OCI-LY7 (cell line): ENCODE results near the gene RNF11.

Source experiments
- EZH2phosphoT487 ChIP-seq: fragments of 200-600 bp; sonication (generic); IDR thresholded peaks from 2 replicates; pipeline ENCODE4 v1.6.1; 2018; ENCODE audit warnings: low read depth, borderline replicate concordance, mild to moderate bottlenecking, mixed run types, antibody characterized with exemption, low read length, moderate library complexity, mixed read lengths
- TF ChIP-seq, protein P1 (sequence below): fragments of 200-600 bp; sonication (generic); conservative IDR thresholded peaks from 2 replicates; pipeline ENCODE4 v1.5.1; 2014; ENCODE audit warnings: mild to moderate bottlenecking, antibody characterized with exemption, low read length, moderate library complexity, mixed read lengths

DNA sequence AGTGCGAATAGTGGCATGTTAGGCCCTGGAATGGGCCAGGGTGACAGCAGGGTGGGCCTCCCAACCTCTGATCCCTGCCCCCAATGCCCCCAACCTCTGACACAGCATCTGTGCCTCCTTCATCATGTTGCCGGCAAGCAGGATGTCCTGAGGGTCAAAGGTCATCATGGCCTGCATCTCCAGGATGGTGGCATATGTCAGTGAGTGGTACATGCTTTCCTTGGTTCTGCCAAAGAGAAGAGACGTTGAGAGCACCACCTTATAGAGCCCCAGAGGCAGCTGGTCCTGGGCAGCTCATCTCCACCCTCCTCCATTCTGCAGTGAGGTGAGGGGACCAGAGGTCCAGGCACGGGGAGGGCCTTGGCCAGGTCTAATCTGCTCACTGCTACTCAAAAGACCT, 76.6 kb downstream of the RNF11 start:
- TF ChIP-seq EZH2phosphoT487: no peak
- TF ChIP-seq, protein P1, sequence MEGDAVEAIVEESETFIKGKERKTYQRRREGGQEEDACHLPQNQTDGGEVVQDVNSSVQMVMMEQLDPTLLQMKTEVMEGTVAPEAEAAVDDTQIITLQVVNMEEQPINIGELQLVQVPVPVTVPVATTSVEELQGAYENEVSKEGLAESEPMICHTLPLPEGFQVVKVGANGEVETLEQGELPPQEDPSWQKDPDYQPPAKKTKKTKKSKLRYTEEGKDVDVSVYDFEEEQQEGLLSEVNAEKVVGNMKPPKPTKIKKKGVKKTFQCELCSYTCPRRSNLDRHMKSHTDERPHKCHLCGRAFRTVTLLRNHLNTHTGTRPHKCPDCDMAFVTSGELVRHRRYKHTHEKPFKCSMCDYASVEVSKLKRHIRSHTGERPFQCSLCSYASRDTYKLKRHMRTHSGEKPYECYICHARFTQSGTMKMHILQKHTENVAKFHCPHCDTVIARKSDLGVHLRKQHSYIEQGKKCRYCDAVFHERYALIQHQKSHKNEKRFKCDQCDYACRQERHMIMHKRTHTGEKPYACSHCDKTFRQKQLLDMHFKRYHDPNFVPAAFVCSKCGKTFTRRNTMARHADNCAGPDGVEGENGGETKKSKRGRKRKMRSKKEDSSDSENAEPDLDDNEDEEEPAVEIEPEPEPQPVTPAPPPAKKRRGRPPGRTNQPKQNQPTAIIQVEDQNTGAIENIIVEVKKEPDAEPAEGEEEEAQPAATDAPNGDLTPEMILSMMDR: no peak
